Skeletal muscle cell (primary cell): ENCODE results near the gene PRM2.
"Not testable (repeated sequence)": the region's sequence is repeated elsewhere in the genome, so short reads cannot be mapped to it uniquely, and the experiment has no call there.

Experiments used
- DNase-seq: peaks from one replicate; pipeline ENCODE4 v3.0.0-alpha.2; 2010; ENCODE audit warnings: low read depth
- H3K4me3 ChIP-seq: 2 replicates; pipeline ENCODE4 v1.5.1; 2011; ENCODE audit warnings: low read depth, mild to moderate bottlenecking, control low read depth, low read length, moderate library complexity

The PRM2 gene

GRCh38 chr16:11291091-11291703 is 14.9 kb upstream of the PRM2 start:
- H3K4me3 ChIP-seq = no peak overlapping the region
- DNase-seq = no peak

GRCh38 chr16:11290102-11290893 is 14.0 kb upstream of the PRM2 start:
- H3K4me3 ChIP-seq = no peak overlapping the region
- DNase-seq = no peak

DNA sequence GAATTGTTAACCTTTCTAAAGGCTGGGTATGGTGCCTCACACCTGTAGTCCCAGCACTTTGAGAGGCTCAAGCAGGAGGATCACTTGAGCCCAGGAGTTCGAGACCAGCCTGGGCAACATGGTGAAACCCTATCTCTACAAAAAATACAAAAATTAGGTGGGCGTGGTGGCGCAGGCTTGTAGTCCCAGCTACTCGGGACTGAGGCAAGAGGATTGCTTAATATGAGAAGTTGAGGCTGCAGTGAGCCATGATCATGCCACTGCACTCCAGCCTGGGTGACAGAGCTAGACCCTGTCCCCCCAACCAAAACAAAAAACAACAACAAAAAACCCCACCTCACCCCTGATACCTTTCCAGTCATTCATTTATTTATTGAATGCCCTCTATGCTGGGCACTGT is 13.4 kb upstream of the PRM2 start:
- DNase-seq, H3K4me3 ChIP-seq: not testable (repeated sequence)

GRCh38 chr16:11289202-11289601 is 12.9 kb upstream of the PRM2 start:
- H3K4me3 ChIP-seq = no peak overlapping the region
- no peak for DNase-seq

GRCh38 chr16:11285842-11286241 is 9.6 kb upstream of the PRM2 start:
- no peak overlapping the region for H3K4me3 ChIP-seq
- DNase-seq = no peak

DNA sequence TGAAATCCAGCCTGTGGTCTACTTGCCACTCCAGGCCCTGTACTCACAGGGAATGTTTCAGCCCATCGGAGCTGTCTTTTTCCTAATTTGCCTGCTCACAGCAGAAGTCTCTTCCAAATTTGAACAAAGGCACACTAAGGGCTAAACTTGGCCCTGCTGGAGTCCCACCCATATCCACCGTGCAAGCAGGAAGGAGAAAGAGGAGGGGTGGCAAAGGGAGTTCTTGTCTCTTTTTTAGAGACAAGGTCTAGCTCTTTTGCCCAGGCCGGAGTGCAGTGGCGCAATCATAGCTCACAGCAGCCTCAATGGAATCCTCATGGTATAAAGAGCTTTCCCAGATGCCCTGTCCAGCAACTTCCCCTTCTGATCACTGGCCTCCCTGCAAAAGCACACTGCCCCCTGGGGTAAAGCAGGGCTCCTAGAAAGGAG is 7.6 kb upstream of the PRM2 start:
- H3K4me3 ChIP-seq = no peak overlapping the region
- DNase-seq = no peak

DNA sequence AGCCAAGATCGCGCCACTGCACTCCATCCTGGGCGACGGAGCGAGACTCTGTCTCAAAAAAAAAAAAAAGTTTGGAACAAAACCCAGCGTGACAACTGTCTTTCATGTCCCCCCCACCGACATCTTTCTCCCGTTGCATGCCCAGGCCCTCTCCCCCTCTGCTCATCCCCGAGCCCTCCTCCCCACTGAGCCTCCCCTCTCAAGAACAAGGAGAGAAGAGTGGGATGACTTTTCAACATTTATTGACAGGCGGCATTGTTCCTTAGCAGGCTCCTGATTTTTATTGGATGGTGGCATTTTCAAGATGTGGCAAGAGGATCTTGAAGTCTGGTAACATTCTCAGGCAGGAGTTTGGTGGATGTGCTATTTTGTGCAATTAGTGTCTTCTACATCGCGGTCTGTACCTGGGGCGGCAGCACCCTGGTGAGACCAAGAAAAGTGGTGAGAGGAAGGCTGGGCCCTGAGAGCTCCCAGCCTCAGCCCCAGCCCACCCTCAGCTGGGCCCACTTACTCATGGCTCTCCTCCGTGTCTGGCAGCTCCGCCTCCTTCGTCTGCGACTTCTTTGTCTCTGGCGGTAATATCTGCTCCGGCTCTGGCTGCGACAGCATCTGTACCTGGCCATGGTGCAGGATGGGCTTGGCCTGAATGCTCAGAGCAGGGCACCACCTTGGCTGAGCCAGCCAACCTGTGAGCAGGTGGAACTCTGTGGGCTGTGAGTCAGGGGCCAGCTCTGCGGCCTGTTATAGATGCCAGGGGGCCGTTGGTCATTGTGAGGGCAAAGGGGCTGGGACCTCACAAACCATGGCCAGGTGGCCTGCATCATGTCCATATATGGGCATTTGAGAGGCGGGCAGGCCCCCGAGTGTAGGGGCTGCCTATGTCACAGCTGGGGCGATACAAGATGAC is 4.6 kb upstream of the PRM2 start, which contains the start of gene PRM1:
PRM1 (minus strand) TSS at position 715 of the 907 bp plus-strand sequence; CDS start at position 623, 92 bp downstream.
- no peak within 1 kb of the TSS for H3K4me3 ChIP-seq
- DNase-seq = no peak

DNA sequence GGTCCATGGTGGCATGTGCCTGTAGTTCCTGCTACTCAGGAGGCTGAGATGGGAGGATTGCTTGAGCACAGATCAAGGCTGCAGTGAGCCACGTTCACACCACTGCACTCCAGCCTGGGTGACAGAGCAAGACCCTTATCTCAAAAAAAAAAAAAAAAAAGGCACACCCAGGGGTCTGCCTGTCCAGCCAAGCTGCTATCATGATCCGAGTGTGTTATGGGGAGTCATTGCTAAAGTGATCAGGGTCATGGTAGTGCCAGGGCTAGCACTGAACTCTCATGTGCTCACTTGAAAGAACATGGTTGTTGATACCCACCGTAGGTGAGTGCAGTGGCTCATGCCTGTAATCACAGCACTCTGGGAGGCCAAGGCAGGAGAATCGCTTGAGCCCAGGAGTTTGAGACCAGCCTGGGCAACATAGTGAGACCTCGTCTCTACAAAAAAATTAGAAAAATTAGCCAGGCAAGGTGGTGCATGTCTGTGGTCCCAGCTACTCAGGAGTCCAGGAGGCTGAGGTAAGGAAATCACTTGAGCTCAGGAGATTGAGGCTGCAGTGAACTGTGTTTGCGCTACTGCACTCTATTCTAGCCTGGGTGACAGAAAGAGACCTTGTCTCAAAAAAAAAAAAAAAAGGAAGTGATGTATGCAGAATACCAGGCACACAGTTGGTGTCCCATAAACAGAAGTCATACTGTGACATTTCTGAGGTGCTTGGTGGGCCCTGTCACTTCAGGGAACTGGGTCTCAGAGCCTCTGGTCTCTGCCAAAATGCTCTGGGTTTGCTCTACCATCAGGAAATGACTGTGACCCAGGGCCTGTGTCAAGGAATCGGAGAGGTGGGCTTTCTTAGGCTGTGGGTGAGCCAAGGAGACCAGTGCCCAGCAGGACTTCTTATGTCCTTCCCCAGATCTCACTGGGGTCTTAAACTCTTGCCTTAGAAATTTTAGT is 2.7 kb upstream of the PRM2 start:
- no peak overlapping the region for H3K4me3 ChIP-seq
- DNase-seq = no peak

- no peak for DNase-seq
- no peak overlapping the region for H3K4me3 ChIP-seq
These were observed 1.5 kb upstream of the PRM2 start for GRCh38 chr16:11277607-11278337.

DNA sequence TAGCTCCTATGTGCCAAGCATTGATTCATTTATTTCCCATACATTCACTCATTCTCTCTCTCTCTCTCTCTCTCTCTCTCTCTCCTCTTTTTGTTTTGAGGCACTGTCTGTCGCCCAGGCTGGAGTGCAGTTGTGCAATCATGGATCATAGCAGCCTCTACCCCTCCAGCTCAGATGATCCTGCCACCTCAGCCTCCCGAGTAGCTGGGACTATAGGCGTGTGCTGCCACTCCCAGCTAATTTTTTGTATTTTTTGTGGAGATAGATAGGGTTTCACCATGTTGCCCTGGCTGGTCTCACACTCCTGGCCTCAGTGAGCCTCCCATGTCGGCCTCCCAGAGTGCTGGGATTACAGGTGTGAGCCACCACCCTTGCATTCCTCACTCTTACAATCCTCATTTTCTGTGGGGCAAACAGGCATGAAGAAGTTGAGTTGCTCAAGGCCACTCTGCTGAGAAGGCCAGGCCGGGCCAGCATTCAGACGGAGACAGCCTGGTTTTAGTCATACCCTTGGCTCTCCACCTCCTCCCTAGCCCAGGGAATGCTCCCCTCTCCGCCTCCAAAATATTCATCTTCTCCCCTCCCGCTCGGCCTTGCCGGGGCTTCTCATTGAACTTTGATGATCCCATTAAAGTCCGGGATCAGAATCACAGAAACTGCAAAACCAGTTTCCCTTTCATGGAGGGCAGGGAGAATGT is 765 bp upstream of the PRM2 start:
- no peak for DNase-seq
- no peak overlapping the region for H3K4me3 ChIP-seq

DNA sequence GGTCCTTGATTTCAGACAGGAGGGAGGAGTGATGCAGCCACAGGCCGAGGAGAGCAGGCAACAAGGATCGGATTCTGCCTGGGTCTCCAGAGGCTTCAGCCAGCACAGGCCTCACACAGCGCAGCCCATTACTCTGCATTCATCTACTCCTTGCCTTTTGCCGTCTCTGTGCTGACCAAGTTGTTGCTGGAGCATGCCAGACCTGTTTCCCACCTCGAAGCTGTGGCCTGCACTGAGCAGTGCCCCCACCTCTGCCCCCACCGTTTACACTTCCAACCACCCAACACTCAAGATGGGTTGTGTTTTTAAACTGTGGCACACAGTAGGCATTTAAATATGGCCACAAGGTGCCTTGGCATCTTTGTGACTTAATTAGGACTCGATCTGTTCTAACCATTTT is 1.3 kb downstream of the PRM2 start:
- no peak for DNase-seq
- no peak overlapping the region for H3K4me3 ChIP-seq

- no peak for DNase-seq
- H3K4me3 ChIP-seq = no peak overlapping the region
These were observed 2.5 kb downstream of the PRM2 start for GRCh38 chr16:11273721-11274324.

DNA sequence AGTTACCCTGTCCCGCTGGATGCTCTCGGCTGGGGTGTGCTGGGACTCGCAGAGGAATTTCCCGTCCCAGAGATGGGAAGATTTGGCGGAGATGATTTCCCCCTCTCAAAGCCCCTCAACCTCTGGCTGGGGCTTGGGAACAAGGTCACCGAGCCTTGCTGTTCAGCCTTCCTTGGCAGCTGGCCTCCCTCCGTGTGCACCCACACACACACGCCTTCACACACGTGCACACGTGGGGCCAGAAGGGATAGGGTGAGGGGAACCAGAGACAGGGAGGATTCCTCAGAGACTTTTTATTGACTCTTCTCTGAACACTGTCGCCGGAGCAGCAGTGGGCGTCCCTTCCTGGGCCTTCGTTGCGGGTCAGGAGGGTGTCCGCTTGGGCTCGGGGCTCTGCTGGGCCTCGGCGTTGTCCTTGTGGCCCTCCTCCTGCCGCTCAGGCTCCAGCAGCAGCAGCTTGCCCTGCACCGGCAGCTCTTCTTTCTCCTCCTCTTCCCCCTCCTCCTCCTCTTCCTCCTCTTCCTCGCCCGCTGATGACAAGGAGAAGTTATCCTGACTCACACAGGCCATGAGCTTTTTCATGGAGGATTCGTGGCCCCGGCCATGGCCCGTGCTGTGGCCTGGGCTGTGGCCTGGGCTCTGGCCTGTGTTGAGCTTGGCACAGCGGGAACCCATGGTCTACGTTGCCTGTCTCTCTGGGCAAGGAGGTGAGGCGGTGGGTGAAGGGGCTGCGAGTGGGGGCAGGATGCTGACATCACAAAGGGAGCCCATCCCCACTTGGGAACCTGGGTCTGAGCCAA is 3.2 kb downstream of the PRM2 start, which contains the start of gene PRM3:
PRM3 (minus strand) TSS at position 709 of the 800 bp plus-strand sequence; CDS start at position 675, 34 bp downstream.
- no peak for DNase-seq
- no peak within 1 kb of the TSS for H3K4me3 ChIP-seq

- H3K4me3 ChIP-seq = no peak overlapping the region
- no peak for DNase-seq
These were observed 3.8 kb downstream of the PRM2 start for GRCh38 chr16:11272484-11272883.

- no peak for DNase-seq
- H3K4me3 ChIP-seq = no peak overlapping the region
These were observed 4.7 kb downstream of the PRM2 start for GRCh38 chr16:11271610-11272009.

DNA sequence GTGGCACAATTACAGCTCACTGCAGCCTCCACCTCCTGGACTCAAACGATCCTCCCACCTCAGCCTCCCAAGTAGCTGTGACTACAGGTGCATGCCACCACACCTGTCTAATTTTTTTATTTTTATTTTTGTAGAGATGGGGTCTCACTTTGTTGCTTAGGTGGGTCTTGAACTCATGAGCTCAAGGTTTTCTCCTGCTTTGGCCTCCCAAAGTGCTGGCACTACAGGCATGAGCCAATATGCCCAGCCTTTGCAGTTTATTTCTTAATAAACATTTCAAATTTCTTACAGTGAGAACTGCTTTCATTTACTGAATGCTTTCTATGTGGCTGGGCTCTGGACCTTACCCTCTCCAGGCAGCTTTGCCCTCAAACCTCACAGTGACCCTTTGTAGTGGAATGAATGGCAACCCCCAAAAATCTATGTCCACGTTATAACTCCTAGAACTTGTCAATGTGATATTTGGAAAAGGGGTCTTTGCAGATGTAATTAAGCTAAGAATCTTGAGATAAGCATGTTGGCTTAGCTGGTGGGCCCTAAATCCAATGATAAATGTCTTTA is 5.6 kb downstream of the PRM2 start:
- DNase-seq = no peak
- H3K4me3 ChIP-seq = no peak overlapping the region
